Inflammatory macrophage treated with lipopolysaccharide for 1 hour (primary cell): ENCODE results near the gene FBXL16.
A peak's percentile ranks its signal among the peaks of the same experiment; 100 is the strongest.

Source experiments
- DNase-seq, 2 donors: peaks; one replicate each; pipeline ENCODE4 v3.0.0-alpha.2; 2020 to 2022

Gene FBXL16

GRCh38 chr16:676565-676902, 29.1 kb downstream of the FBXL16 start:
- DNase-seq = no peak

DNA sequence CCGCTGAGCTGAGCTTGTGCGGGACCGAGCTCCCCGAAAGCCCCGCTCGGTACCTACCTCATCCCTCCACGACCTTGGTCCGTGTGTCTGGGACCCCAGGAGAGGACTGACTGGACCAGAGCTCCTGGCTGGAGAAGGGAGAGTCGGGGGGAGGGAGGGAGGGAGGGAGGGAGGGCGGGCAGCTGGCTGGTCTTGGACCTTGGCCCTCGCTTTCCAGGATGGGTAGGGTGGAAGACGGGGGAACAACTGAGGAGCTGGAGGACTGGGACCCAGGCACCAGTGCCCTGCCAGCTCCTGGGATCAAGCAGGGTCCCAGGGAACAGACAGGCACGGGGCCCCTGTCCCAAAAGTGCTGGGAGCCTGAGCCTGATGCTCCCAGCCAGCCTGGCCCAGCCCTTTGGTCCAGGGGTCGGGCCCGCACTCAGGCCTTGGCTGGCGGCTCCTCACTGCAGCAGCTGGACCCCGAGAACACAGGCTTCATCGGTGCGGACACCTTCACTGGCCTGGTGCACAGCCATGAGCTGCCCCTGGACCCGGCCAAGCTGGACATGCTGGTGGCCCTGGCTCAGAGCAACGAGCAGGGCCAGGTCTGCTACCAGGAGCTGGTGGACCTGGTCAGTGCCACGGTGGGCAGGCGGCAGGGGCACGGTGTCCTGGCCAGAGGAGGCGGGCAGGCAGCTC, 29.6 kb downstream of the FBXL16 start:
- DNase-seq = no peak

DNA sequence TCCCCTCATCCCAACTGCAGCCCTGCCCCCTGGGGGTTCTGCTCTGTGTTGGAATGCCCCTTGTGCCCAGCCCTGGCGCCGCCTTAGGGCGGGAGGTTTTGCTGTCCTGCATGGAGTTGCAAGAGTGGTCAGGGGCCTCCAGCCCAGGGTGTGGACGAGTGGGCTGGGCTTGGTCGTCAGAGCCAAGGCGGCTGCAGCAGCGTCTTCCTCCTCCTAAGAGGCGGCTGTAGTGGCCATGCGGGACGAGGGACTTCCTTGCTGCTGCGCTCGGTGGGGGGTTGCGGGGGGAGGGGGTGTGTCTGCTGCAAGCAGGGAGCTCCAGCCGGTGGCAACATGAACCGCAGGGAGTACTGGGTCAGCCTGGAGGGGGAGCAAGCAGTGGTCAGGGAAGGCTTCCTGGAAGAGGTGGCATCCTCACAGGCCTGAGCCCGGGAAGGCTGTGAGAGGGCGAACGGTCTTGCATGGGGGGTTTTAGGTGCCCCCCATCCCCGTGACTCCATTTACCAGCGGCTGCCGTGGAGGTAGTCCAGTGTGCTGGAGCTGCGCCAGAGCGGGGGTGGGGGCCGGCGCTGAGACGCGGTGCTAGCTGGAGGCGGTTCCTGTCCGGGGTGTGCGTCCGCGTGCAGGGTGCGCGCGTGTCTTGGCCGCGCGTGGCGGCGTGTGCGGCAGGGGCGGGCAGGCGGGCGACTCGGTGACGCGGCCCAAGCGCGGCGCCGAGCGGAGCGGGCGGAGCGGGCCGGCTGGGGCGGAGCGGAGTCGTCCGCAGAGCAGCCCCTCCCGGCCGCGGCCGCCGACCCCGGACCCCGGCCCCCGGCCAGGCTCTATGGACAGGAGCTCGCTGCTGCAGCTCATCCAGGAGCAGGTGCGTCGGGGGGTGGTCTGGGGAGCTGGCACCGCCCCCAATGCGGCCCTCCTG, 30.4 kb downstream of the FBXL16 start, which contains the start of gene RHBDL1:
Gene RHBDL1, plus strand, starts transcription at position 704 of the 916 bp plus-strand sequence. Its CDS starts 120 bp downstream, at position 824.
- no peak for DNase-seq

GRCh38 chr16:674214-674881, 31.3 kb downstream of the FBXL16 start:
- no peak for DNase-seq

GRCh38 chr16:673399-673991, 32.1 kb downstream of the FBXL16 start:
- no peak for DNase-seq

GRCh38 chr16:672851-673250, 32.8 kb downstream of the FBXL16 start:
- no peak for DNase-seq

DNA sequence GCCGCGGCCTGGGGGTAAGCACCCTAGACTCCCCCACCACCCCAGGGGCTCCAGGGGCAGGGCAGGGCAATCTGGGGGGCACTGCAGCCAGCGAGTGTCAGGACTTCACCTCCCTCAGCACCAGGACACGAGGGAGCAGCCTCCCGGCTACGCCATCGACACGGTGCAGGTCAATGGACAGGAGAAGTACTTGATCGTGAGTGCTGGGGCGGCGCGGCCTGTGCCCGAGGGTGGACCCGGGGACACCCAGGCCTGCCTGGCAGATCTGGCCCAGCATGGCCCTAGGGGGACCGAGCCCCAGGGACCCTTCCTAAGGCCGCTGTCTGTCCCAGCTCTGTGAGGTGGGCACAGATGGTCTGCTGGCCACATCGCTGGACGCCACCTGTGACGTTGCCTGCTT, 33.2 kb downstream of the FBXL16 start:
- DNase-seq = no peak

GRCh38 chr16:671353-672131, 34.1 kb downstream of the FBXL16 start:
- no peak for DNase-seq

- no peak for DNase-seq
Measured at GRCh38 chr16:670485-671352, 34.9 kb downstream of the FBXL16 start.

DNA sequence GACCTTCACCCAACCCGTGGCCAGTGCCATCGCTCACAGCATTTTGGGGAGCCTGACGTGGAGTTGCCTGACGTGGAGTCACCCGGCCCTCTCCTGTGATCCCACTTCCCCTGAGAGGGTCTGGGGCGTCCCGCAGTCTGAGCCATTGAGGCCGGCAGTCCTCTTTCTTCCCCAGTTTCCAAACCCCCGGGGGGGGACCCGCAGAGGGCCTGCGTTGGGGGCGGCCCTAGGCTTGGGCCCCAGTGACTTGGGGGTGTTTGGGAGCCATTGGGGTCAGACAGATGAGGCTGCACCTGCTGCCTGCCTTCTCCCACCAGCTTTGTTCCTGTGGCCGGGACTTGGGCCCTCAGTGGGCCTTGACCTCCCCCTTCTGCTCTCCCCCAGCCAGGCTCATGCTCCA, 35.9 kb downstream of the FBXL16 start:
- DNase-seq = no peak

DNA sequence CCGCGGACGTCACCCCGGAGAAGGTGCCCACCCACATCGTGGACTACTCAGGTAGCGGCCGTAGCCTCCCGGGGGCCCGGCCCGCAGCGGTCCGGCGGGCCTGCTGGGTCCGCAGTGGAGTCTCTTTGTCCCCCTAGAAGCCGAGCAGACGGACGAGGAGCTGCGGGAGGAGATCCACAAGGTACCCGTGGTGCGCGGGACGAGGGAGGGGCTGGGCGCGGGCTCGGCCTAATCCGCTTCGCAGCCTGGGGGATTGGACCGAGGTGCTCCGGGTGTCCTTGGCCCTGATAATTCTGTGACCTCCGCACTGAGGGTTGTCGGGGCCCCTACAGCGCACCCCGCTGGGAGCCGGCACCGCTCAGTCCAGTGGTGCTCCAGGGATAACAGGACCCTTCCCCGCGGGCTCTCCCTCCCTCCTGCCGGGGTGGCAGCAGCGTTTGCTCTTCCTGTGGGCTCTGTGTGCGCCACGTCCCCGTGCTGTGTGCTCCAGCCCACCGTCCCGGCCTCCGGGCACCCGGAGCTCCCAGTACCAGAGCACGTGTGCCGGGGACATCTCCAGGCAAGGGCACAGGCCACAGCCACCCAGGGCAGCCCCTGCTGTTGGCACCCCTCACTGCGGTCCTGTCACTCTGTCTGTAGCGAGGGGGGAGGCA, 37.0 kb downstream of the FBXL16 start:
- no peak for DNase-seq

GRCh38 chr16:667780-668518, 37.7 kb downstream of the FBXL16 start, which contains the start of gene RHOT2:
RHOT2 (plus strand) TSS chr16:668132; CDS start chr16:668200, 68 bp downstream.
- peak; percentile 90 to 96 for DNase-seq

GRCh38 chr16:667113-667779, 38.4 kb downstream of the FBXL16 start:
- no peak for DNase-seq

DNA sequence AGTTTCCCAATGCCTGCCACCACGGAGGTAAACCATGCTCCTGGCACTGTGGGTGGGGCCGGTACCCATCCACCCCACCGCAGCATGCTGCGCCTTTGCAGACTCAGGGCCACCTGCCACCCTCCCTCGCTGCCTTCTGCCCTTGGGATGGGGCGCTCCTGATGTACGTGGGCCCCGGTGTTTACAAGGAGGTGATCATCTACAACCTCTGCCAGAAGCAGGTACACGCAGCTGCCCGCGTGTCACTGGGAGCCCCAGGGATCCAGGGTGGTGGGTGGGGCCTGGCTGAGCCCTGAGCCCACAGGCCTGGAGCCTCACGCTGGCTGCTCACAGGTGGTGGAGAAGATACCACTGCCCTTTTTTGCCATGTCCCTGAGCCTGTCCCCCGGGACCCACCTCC, 39.0 kb downstream of the FBXL16 start:
- DNase-seq = no peak

DNA sequence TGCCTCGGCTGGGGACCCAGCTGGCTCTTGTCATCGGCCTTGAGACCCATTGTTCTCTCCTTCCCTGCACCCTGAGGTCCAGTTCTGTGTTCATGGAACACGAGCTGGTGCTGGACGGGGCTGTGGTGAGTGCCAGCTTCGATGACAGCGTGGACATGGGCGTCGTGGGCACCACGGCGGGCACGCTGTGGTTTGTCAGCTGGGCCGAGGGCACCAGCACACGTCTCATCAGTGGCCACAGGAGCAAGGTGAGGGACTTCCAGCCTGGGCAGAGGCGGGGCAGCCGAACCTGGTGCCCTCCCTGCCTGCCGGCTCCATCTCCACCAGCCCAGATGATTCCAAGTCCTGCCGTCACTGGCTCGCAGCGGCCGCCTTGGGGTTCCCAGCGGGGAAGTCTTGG, 43.0 kb downstream of the FBXL16 start:
- no peak for DNase-seq

- no peak for DNase-seq
Measured at GRCh38 chr16:662095-662494, 43.5 kb downstream of the FBXL16 start.

- no peak for DNase-seq
Measured at GRCh38 chr16:661184-661821, 44.3 kb downstream of the FBXL16 start.

GRCh38 chr16:660459-661183, 45.0 kb downstream of the FBXL16 start:
- DNase-seq = peak; percentile 82 to 85
